HG02798 (cell line): ENCODE results near the gene ZNF324.
A peak's percentile ranks its signal among the peaks of the same experiment; 100 is the strongest.
"Not testable (repeated sequence)": the region's sequence is repeated elsewhere in the genome, so short reads cannot be mapped to it uniquely, and the experiment has no call there.

Experiments used
- ATAC-seq: cut with Tn5 transposase; IDR thresholded peaks from one replicate; pipeline ENCODE4 v1.9.1; 2021; ENCODE audit warnings: mild to moderate bottlenecking; ENCODE audit not compliant: unreplicated experiment, poor library complexity

ZNF324 gene

DNA sequence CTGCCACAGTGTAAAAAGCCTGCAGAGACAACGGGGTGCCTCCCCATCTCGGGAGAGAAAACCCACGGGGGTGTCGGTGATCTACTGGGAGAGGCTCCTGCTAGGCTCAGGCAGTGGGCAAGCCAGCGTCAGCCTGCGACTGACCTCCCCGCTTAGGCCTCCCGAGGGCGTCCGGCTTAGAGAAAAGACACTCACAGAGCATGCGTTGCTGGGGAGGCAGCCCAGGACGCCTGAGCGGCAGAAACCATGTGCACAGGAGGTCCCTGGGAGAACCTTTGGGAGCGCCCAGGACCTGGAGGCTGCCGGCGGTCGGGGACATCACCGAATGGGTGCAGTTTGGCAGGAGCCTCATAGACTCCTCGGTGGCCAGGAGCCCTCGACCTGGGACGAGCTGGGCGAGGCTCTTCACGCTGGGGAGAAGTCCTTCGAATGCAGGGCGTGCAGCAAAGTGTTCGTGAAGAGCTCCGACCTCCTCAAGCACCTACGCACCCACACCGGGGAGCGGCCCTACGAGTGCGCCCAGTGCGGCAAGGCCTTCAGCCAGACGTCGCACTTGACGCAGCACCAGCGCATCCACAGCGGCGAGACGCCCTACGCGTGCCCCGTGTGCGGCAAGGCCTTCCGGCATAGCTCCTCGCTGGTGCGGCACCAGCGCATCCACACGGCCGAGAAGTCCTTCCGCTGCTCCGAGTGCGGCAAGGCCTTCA lies 4.1 kb downstream of the ZNF324 start:
- ATAC-seq, result not testable (repeated sequence)

- ATAC-seq, result no peak
Observed at GRCh38 chr19:58471736-58472135, 4.9 kb downstream of the ZNF324 start.

- ATAC-seq, result no peak
Observed at GRCh38 chr19:58473775-58474174, 6.9 kb downstream of the ZNF324 start.

GRCh38 chr19:58474291-58474996 lies 7.6 kb downstream of the ZNF324 start:
- ATAC-seq, result no peak

- ATAC-seq, result no peak
Observed at GRCh38 chr19:58474997-58475713, 8.3 kb downstream of the ZNF324 start.

DNA sequence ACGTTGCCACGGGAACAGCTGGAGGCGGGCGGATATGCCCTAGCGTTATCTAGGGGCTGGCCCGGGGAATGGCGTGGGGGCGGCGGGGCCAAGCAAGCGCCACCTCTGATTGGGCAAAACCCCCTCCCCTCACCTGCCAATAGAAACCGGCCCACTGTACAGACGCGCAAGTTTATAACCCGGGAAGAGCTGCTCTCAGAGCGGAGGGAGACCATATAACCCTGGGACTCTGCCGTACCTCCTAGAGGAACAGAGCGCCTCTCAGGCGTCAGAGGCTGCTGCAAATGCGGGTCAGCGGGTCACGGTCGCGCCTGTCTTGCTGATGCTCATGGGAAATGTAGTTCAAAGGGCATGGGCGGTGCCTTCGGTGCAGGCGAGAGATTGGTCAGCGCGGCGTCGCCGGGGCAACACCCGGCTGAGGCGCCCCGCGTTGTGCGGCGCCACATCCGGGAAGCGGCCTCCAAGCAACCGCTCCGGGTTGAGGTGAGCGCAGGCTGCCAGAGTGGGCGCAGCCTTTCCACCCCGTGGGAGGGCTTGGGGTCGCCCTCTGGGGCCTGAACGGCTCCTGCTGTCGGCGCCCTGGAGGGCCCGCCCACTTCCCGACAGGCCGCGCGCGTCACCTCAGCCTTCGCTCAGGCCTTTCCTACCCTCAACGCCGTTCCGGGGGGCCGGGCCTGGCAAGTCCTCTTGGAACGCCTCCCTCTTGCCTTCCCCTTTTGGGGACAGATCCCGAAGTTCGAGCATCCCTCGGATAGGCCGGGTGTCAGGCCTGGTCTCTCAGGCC lies 9.0 kb downstream of the ZNF324 start, which contains the start of gene ZNF446:
Gene ZNF446, plus strand, starts transcription at position 639 of the 784 bp plus-strand sequence. CDS start 867 bp downstream, outside the sequence.
- ATAC-seq, result peak; percentile 86

DNA sequence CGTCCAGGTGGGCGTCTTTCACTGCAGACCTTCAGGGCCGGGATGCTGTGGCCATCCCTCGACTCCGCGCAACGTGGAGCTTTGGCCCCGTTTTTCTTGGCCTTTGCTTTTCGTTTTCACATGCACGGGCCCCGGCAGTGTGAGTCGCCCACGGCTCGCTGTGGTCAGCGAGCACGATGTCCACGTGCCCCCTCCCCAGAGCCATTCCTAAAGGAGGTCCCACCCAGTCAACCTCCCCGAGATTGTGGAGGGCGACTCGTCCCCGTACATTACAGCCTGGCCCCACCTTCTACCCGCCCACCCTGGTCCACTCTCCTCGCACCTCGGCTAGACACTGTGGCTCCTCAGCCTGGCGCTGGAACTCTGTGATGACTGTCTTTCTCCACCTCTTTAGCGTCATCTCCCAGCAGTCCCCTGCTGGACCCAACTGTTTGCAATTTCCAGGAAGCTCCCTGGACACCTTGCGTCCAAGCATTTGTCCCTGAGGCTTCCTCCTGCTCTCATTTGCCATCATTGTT lies 9.7 kb downstream of the ZNF324 start:
- no peak for ATAC-seq

GRCh38 chr19:58477130-58477529 lies 10.2 kb downstream of the ZNF324 start:
- no peak for ATAC-seq

GRCh38 chr19:58477871-58478270 lies 11.0 kb downstream of the ZNF324 start:
- no peak for ATAC-seq

- ATAC-seq, result no peak
Observed at GRCh38 chr19:58479303-58479702, 12.4 kb downstream of the ZNF324 start.

- no peak for ATAC-seq
Observed at GRCh38 chr19:58479736-58480480, 13.0 kb downstream of the ZNF324 start.

GRCh38 chr19:58480481-58480830 lies 13.6 kb downstream of the ZNF324 start:
- no peak for ATAC-seq

DNA sequence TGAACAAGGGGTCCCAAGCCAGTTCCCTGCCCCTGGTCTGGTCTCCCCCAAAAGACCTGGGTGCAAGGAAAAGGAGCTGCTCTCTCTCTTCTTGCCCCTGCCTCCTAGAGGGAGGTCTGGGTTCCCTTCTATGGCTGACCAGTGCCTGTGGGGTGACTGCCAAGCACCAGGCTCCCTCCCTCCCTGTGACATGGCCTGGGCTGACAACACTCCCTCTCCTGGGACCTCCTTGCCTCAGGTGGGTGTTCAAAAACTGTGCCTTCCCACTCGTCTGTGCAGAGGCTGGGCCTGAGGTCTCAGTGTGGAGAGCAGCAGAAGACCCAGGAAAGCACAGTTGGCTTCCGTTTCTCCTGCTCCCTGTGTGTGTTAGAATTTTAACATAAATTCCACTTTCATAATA lies 14.0 kb downstream of the ZNF324 start:
- no peak for ATAC-seq

DNA sequence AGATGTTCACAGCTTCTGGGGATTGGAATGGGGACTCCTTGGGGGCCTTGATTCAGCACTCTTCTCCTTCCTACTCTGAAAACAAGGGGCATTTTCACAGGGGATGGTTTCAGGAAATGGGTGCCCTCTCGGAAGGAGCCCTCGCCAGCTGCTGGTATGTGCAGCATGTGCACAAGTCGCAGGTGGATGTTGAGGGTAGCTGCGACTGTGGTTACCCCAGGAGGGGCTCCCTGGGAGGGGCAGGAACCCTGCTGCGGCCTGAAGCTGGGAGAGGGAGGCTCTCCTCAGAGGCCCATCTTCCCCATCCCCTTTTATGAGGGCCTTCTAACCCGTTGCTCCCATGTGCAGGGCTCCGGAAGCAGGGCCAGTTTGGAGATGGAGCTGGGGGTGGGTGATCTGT lies 15.5 kb downstream of the ZNF324 start:
- ATAC-seq, result no peak

DNA sequence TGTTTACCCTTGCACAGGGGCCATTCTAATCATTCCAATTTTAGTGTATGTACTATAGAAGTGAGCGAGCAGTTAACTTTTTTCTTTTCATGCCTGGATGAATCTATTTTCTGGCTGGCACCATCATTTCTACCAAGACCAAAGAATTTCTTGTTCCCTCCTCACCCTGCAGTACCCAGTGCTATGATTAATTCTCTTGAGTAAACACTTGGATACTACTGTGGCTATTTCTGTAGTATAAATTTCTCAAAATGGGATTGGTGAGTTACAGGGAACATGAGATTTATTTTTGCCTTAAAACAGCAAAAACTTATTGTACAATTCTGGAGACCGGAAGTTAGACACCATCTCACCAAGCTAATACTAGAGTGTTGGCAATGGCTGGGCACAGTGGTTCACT lies 16.9 kb downstream of the ZNF324 start:
- no peak for ATAC-seq

DNA sequence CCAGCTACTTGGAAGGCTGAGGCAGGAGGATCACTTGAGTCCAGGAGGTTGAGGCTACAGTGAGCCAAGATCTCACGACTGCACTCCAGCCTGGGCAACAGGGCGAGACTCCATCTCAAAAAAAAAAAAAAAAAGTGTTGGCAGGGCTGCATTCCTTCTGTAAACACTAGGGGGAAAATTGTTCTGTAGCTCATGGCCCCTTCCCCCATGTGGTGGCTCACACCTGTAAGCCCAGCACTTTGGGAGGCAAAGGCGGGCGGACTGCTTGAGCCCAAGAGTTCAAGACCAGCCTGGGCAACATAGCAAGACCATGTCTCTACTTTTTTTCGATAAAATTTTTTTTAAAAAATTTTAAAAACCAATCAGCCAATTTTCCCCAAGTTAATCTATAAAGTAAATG lies 17.5 kb downstream of the ZNF324 start:
- ATAC-seq, result not testable (repeated sequence)

DNA sequence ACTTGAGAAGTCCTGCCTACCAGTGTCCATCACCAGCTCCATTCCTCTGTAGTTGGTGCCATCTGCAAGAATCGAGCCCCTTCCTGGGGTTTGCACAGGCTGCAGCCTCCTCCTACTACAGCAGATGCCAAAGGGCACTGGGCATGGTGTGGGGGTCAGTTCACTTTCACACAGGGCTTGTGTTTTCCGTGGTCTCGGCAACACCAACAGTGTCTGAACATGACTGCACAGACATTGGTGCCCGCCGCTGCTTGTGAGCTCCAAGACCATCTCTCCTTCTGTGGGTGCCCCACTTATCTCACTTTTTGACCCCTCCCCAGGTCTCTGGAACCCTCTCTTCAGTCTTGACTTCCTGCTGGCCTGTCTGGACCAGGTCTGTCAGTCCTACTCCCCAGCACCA lies 24.5 kb downstream of the ZNF324 start:
- ATAC-seq, result no peak

DNA sequence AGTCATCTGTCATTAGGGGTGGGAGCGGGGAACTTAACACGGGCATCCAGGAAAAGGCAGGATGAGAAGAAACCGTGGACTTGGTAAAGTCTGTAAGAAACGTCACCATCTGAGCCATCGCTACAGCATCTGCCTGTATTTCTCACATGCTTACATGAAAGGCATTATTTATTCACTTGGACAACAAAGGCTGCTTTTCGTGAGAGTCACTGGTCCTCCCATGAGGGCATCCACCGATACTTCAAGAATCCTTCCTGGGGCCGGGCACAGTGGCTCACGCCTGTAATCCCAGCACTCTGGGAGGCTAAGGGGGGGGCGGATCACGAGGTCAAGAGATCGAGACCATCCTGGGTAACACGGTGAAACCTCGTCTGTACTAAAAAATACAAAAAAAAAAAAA lies 25.4 kb downstream of the ZNF324 start:
- ATAC-seq, result no peak

GRCh38 chr19:58497634-58498170 lies 30.8 kb downstream of the ZNF324 start:
- ATAC-seq, result no peak
